C1 segment of cervical spinal cord (tissue), 14 donors: ENCODE data around the gene METTL14.

Experiments used
- DNase-seq, 14 donors: peaks; one replicate each; lab custom pipeline; 2025; lab: John Stamatoyannopoulos, UW

The METTL14 gene

GRCh38 chr4:118734491-118735205 is 49.5 kb downstream of the METTL14 start:
- DNase-seq, result no peak

DNA sequence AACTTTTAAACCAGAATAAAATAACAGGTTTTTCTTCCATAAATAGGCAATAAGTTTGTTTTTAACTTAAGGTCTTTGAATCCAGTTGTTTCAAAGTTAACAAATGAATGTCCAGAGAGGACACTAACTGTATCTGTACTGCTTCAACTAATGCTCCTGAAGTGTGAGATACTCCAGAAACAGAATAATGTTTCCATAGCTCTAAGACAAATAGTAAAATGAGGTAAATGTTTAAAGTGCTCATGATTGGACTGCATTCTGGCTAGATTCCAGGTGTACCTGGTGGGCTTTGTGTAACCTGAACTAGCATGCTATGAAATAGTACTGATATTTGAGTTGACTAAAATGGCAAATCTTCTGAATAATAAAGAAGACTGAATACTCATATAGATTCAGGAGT is 51.7 kb downstream of the METTL14 start:
- no peak for DNase-seq

DNA sequence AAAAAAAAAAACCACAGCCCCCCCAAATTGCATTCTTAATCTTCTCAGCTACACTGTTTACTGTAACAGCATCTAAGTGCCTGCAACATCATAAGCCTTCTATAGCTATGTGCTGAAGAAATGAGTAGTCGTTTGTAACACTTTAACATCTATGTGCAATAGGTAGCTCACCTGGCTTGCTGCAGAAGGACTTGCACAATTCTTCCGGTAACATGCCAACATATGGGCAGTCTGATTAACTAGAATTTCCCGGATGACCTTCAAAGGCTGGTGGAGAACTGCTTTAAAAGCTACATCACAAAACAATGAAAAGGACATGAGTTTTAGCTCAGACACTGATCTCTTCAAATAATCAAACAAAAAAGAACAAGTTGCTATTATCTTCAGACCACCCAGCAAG is 52.9 kb downstream of the METTL14 start:
- no peak for DNase-seq

DNA sequence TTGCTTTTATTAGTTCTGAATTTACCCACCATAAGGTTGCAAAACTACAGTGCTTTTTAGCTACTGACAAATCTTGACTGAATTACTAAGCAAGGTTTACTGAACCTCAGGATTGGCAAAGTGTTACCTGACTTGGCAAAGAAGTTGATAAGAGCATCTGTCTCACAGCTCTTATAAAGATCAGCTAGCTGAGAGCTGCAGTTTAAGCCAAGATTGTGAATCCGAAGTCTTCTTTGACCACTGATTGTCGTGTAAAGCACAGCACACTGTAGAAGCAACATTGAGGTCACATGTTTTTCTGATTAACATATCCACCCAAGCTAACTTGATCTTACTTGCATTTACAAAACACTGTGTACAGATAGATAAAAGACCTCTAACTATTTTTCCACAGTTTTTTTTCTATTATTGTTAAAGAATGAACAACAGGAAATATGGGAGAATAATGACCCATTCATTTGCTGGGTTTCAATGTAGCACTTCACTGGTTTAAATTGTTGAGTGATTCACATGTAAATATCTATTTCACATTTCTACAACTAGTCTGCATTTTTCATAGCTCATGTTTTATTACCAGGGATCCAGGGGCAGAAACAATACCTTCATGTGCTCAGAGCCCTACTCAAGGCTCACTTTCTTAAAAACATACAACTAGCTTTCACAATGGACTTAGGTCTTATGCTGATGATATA is 54.0 kb downstream of the METTL14 start:
- no peak for DNase-seq

DNA sequence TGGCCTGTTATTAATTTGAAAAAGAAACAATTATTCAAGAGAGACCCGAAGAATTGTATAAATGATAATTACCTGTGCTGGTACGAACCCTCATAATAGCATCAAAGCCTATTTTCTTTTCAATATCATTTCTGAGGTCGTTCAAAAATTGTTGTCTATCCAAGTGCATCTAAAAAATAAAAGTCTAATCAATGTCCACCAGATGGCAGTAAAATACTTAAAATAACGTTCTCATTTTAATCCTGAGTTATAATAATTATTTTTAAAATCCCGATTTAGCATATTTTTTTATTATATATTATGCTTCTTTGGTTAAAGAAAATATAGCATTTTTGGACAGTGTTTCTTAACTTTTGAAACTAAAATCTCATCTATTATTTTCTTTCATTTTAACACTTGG is 55.7 kb downstream of the METTL14 start:
- DNase-seq, result no peak

DNA sequence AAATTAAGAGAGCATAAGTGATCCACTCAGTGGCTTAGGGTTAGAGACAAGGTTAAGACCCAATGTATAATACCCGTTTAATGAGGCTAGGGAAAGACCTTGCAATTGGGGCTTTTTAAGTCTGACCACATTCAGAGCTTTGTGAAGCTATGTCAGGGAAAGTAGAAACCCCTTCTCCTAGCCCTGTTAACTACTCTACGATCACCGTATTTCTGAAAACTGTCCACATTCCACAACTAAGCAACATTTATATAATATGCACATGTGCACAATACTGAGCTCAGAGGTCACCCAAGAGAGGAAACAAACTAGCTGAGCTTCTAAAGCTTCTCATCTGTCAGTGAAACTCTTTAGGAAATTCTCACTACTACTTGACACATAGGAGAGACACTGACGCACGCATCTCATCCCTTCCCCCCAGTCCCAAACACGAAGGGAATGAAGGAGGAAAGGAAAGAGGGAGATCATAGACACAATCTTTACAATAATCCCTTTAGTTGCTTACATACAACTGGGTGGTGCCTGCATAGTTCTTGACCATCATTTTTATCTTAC is 56.2 kb downstream of the METTL14 start:
- no peak for DNase-seq

DNA sequence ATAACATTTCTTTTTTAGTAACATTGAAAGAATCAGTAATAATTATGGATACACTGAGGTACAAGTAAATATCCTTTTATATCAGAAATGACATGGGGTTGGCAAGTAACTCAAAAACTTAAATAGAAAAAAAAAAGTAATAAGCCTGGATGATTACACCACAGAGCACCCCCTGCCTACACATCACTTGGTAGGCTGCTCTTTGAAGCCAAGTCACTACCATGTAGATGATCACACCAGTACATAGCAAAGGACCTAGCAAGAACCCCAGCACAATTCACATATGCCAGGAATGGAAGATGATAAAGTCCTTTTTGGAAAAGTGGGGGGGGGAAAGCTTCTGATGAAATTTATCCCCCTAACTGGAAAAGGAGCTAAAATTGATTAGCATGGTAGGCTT is 56.9 kb downstream of the METTL14 start:
- DNase-seq, result no peak

GRCh38 chr4:118743867-118744266 is 58.7 kb downstream of the METTL14 start:
- DNase-seq, result no peak

GRCh38 chr4:118745357-118745756 is 60.2 kb downstream of the METTL14 start:
- no peak for DNase-seq

DNA sequence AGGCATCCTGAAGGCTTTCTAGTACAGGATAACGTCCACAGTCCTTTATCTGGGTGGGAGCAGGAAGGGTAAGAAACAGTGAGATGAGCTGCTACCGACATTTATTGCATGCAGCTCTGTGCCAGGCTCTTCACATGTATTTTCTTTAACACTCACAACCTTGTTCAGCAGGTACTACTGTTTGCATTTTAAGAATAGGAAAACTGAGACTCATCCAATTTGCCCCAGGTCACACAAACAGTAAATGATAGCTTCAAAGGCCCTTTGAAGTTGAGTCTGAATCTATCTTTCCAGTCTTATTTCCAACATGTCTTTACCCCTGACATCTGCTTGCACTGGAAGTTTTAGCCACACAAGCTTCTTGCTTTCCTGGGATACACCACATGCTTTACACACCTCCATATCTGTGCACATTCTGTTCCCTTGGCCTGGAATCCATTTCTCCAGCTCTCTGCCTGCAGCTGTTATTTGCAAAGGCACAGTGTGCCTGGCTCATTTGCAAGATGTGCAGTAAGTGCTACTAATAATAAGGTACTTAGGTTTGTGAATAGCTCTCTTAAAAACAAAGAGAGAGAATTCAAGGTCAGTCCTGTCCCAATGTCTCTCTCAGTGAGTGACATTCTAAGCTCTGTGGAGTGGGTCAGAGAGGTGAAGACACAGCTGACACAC is 61.2 kb downstream of the METTL14 start:
- DNase-seq, result no peak

DNA sequence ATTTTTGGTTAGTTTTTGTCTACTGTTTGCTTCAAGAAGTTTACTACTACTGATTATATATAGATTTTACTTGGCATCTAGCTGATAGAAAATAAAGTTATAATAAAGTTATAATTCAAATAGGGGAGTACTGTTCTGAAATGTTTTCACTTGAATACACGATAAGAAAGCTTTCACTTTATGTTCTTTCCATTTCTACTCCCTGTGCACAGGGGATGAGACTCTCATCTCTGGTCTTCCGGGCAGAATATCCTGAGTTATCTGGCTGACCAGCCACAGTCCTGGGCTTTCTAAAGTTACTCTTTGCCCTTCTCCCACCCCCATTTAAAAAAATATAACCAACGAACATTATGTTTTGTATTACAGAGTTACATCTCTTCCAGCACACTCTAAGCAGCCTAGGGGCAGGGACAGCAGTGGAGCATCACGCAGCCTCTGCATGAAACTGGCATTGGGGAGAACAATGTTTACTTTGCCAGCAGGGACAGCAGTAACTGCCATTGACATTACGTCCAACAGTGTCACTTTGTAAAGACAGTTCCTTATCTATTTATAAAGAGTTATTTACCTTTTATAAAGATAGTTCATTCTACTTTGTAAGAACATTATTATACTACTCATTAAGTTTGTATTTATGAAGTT is 64.3 kb downstream of the METTL14 start:
- DNase-seq, result no peak

GRCh38 chr4:118751629-118752323 is 66.6 kb downstream of the METTL14 start:
- DNase-seq, result no peak

GRCh38 chr4:118752551-118752950 is 67.4 kb downstream of the METTL14 start:
- no peak for DNase-seq

GRCh38 chr4:118753096-118753495 is 67.9 kb downstream of the METTL14 start:
- no peak for DNase-seq

DNA sequence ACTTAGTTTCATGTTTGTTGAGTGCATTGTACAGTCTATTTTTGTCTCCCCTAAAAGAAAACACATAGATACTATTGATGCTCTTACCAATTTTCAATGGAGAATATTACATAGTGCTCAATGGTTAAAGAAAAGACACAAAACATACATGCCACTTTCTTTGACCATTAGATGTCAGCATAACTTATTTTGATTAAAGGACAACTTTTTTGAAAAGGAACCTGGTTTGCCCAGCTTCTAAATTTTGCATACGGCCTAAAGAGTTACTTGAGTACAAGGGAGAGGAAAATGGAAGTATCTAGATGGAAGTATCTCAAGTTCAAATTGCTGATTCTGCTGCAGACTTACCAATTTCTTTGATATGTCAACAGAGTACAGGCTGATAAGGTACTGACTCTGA is 68.5 kb downstream of the METTL14 start:
- no peak for DNase-seq

DNA sequence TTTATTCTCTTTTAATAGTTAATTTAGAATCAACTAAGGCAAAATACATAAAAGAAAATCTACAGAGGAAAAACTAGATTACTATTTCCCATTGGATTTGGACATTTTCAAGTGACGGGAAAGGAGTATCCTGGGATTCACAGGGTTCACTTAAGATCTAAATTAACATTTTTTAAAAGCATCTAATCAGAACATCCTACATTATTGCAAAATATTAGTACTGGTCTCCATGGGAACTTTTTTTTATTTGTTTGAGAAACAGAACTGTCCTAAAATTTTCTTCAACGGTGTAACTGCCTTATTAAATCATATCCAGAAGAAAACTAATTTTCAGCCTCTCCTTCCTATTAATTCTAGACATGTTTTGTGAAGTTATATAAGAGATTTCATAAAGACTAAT is 69.7 kb downstream of the METTL14 start:
- no peak for DNase-seq

GRCh38 chr4:118755438-118756226 is 70.4 kb downstream of the METTL14 start:
- DNase-seq, result no peak

DNA sequence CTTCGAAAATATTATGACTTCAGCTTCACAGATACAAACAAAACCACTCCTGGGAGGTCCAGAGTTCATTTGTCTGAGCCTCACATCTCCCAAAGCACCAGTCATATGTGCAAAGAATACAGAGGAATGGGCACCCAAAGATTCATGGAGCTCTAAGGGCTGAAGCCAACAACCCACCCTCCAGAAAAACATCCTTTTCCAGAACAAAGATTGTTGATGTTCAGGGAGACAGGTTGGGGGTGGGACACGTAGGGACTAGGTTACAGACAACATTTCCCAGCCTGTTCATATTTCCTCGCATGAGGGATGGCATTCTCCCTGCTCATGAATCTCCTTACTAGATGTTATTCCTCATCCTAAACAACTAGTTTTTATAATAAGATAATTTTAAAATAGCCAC is 71.2 kb downstream of the METTL14 start:
- DNase-seq, result no peak

- DNase-seq, result no peak
These were observed 71.8 kb downstream of the METTL14 start for GRCh38 chr4:118756958-118757357.

GRCh38 chr4:118757761-118758251 is 72.6 kb downstream of the METTL14 start:
- DNase-seq, result no peak
